HepG2 (cell line): ENCODE results near the gene S100A7. TPM values are rescaled to one million over a fixed set of nuclear protein-coding genes. Genes with fewer than 3 reads are reported as not detected.
A peak's percentile ranks its signal among the peaks of the same experiment; 100 is the strongest.

Source experiments
- GTF2F1 ChIP-seq: fragments of 150-350 bp; IDR thresholded peaks from 2 replicates; pipeline ENCODE4 v1.6.1; 2014; ENCODE audit warnings: low read length
- ZFP41 ChIP-seq: sonication (generic); formaldehyde crosslinking; IDR thresholded peaks from 2 replicates; pipeline ENCODE4 v1.4.0; 2020; ENCODE audit warnings: mild to moderate bottlenecking, missing genetic modification reagents, borderline replicate concordance
- ZNF3 ChIP-seq: IDR thresholded peaks from 2 replicates; pipeline ENCODE4 v1.7.0; 2017; ENCODE audit warnings: inconsistent platforms
- ZNF766 ChIP-seq: sonication (generic); formaldehyde crosslinking; IDR thresholded peaks from 2 replicates; pipeline ENCODE4 v1.5.0; 2020; ENCODE audit warnings: missing genetic modification reagents, borderline replicate concordance
- polyA plus RNA-seq, 8 experiments: library from polyadenylated mRNA; depleted of rRNA in 3 of 8; stranded (reverse) in 7 of 8; unstranded in 1 of 8; fragments of >200 nt; fragmentation: Illumina TruSeq in 4 of 8; extraction: Trizol in 4 of 8; gene quantifications; 2 replicates each; pipeline versions ENCODE4 v1.2.1 to v1.2.3, GENCODE V29; 2011 to 2016; ENCODE audit warnings: low read depth in 4 of 8, missing spikeins in 1 of 8, mixed read lengths in 1 of 8; ENCODE audit not compliant: insufficient read depth in 1 of 8
- total RNA-seq, 5 experiments: library from RNA; depleted of rRNA; stranded (reverse); fragments of >200 nt; fragmentation: Illumina TruSeq; extraction: Trizol; gene quantifications; 2 replicates each; pipeline ENCODE4 v1.2.3, GENCODE V29; 2016; ENCODE audit warnings: low read depth in 1 of 5
- TF ChIP-seq, protein P1 (sequence below): sonication (generic); formaldehyde crosslinking; IDR thresholded peaks from 2 replicates; pipeline ENCODE4; 2020; ENCODE audit warnings: missing genetic modification reagents, mild to moderate bottlenecking, borderline replicate concordance
- TF ChIP-seq, protein P2 (sequence below): IDR thresholded peaks from 2 replicates; pipeline ENCODE4 v1.4.0; 2020; ENCODE audit warnings: mild to moderate bottlenecking, missing genetic modification reagents
- TF ChIP-seq, protein P3 (sequence below): sonication (generic); formaldehyde crosslinking; IDR thresholded peaks from 2 replicates; pipeline ENCODE4 v1.4.0; 2020; ENCODE audit warnings: missing genetic modification reagents
- TF ChIP-seq, protein P4 (sequence below): sonication (generic); formaldehyde crosslinking; IDR thresholded peaks from 2 replicates; pipeline ENCODE4 v1.4.0; 2020; ENCODE audit warnings: mild to moderate bottlenecking, missing genetic modification reagents
- TF ChIP-seq, protein P5 (sequence below): IDR thresholded peaks from 2 replicates; pipeline ENCODE4 v1.6.1; 2016; ENCODE audit warnings: missing compliant biosample characterization, missing genetic modification reagents, borderline replicate concordance
- TF ChIP-seq, protein P6 (sequence below): sonication (generic); formaldehyde crosslinking; IDR thresholded peaks from 2 replicates; pipeline ENCODE4 v1.8.1; 2022; ENCODE audit warnings: low read depth, mild to moderate bottlenecking, missing genetic modification reagents

The S100A7 gene
- total and polyA plus RNA-seq, 2 of the 13 experiments (the other 11 are each of a cell fraction or from before 2014, with no cell fraction given) = not detected

DNA sequence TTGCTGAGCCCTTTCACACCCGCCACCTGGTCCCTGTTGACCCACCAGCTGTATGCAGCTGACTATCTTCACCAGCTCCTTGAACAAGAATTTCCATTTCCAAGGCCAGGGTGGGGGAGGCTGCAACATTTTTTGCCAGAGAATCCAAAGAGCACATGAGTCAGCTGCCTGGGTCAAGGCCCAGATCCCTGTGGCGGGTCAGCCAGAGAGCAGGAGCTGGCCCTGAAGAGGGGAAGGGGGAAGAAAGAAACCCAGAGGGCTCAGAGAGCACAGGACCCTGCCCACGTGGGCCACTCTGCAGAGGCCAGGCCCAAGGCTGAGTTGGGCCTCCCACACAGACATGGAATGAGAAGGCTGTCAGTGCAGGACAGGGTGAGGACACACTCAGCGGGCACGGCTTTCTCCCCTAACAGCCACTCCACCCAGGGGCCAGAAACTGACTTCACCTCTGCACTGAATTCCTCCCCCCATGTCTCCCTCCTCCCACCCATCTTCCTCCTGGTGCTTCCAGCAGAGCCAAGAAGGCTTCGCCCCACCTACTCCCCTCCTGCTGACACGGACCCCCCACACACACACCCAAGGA is 46.5 kb upstream of the S100A7 start (continued):
- TF ChIP-seq, protein P1, sequence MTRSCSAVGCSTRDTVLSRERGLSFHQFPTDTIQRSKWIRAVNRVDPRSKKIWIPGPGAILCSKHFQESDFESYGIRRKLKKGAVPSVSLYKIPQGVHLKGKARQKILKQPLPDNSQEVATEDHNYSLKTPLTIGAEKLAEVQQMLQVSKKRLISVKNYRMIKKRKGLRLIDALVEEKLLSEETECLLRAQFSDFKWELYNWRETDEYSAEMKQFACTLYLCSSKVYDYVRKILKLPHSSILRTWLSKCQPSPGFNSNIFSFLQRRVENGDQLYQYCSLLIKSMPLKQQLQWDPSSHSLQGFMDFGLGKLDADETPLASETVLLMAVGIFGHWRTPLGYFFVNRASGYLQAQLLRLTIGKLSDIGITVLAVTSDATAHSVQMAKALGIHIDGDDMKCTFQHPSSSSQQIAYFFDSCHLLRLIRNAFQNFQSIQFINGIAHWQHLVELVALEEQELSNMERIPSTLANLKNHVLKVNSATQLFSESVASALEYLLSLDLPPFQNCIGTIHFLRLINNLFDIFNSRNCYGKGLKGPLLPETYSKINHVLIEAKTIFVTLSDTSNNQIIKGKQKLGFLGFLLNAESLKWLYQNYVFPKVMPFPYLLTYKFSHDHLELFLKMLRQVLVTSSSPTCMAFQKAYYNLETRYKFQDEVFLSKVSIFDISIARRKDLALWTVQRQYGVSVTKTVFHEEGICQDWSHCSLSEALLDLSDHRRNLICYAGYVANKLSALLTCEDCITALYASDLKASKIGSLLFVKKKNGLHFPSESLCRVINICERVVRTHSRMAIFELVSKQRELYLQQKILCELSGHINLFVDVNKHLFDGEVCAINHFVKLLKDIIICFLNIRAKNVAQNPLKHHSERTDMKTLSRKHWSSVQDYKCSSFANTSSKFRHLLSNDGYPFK (CRISPR knock-in tag) = peak; percentile 24; the same call in 1 of the 2 replicates
- TF ChIP-seq, protein P2, sequence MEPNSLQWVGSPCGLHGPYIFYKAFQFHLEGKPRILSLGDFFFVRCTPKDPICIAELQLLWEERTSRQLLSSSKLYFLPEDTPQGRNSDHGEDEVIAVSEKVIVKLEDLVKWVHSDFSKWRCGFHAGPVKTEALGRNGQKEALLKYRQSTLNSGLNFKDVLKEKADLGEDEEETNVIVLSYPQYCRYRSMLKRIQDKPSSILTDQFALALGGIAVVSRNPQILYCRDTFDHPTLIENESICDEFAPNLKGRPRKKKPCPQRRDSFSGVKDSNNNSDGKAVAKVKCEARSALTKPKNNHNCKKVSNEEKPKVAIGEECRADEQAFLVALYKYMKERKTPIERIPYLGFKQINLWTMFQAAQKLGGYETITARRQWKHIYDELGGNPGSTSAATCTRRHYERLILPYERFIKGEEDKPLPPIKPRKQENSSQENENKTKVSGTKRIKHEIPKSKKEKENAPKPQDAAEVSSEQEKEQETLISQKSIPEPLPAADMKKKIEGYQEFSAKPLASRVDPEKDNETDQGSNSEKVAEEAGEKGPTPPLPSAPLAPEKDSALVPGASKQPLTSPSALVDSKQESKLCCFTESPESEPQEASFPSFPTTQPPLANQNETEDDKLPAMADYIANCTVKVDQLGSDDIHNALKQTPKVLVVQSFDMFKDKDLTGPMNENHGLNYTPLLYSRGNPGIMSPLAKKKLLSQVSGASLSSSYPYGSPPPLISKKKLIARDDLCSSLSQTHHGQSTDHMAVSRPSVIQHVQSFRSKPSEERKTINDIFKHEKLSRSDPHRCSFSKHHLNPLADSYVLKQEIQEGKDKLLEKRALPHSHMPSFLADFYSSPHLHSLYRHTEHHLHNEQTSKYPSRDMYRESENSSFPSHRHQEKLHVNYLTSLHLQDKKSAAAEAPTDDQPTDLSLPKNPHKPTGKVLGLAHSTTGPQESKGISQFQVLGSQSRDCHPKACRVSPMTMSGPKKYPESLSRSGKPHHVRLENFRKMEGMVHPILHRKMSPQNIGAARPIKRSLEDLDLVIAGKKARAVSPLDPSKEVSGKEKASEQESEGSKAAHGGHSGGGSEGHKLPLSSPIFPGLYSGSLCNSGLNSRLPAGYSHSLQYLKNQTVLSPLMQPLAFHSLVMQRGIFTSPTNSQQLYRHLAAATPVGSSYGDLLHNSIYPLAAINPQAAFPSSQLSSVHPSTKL = peak; percentile 73
- no peak for TF ChIP-seq ZNF766 (CRISPR knock-in tag)
- TF ChIP-seq GTF2F1 = no peak
- TF ChIP-seq, protein P3, sequence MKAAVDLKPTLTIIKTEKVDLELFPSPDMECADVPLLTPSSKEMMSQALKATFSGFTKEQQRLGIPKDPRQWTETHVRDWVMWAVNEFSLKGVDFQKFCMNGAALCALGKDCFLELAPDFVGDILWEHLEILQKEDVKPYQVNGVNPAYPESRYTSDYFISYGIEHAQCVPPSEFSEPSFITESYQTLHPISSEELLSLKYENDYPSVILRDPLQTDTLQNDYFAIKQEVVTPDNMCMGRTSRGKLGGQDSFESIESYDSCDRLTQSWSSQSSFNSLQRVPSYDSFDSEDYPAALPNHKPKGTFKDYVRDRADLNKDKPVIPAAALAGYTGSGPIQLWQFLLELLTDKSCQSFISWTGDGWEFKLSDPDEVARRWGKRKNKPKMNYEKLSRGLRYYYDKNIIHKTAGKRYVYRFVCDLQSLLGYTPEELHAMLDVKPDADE (CRISPR knock-in tag) = no peak
- TF ChIP-seq, protein P4, sequence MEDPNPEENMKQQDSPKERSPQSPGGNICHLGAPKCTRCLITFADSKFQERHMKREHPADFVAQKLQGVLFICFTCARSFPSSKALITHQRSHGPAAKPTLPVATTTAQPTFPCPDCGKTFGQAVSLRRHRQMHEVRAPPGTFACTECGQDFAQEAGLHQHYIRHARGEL = no peak
- TF ChIP-seq, protein P5, sequence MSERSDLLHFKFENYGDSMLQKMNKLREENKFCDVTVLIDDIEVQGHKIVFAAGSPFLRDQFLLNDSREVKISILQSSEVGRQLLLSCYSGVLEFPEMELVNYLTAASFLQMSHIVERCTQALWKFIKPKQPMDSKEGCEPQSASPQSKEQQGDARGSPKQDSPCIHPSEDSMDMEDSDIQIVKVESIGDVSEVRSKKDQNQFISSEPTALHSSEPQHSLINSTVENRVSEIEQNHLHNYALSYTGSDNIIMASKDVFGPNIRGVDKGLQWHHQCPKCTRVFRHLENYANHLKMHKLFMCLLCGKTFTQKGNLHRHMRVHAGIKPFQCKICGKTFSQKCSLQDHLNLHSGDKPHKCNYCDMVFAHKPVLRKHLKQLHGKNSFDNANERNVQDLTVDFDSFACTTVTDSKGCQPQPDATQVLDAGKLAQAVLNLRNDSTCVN (CRISPR knock-in tag) = no peak
- no peak for TF ChIP-seq ZFP41
- TF ChIP-seq ZNF3 (CRISPR knock-in tag) = no peak
- TF ChIP-seq, protein P6, sequence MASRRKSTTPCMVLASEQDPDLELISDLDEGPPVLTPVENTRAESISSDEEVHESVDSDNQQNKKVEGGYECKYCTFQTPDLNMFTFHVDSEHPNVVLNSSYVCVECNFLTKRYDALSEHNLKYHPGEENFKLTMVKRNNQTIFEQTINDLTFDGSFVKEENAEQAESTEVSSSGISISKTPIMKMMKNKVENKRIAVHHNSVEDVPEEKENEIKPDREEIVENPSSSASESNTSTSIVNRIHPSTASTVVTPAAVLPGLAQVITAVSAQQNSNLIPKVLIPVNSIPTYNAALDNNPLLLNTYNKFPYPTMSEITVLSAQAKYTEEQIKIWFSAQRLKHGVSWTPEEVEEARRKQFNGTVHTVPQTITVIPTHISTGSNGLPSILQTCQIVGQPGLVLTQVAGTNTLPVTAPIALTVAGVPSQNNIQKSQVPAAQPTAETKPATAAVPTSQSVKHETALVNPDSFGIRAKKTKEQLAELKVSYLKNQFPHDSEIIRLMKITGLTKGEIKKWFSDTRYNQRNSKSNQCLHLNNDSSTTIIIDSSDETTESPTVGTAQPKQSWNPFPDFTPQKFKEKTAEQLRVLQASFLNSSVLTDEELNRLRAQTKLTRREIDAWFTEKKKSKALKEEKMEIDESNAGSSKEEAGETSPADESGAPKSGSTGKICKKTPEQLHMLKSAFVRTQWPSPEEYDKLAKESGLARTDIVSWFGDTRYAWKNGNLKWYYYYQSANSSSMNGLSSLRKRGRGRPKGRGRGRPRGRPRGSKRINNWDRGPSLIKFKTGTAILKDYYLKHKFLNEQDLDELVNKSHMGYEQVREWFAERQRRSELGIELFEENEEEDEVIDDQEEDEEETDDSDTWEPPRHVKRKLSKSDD (CRISPR knock-in tag) = no peak
